IPS DF 4.7 (cell line): ENCODE measurements around the gene OR2D3.
"Not testable (repeated sequence)": the region's sequence is repeated elsewhere in the genome, so short reads cannot be mapped to it uniquely, and the experiment has no call there.

Experiments used
- DNase-seq: peaks from one replicate; pipeline ENCODE4 v3.0.0-alpha.2; 2013; ENCODE audit warnings: low spot score; ENCODE audit errors: extremely low read depth

The OR2D3 gene

DNA sequence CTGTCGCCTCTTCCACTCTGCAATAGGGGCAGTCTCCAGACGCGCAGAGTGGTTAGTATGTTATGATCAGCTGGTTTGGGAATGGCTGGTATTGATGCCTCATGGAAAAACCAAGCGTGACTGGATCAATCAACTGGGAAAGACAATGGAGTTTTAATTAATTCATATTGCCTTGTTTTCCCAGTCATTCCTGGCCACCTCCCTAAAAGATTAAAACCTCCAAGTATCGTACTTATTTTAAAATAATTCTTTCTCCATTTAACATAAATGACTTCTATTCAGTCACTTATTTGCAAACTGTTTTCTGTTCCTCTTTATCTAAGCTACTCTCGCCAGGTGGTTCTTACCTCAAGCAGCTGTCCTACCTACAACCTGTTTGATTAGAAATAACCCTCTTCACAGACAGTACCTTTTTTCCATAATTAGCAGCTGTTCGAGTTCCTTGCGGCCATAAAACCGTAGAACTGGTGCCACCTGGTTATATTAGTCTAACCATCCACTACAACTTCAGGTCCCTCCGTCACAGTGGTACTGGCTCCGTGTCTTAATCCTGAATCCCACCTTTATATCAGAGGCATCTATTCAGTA lies 6.3 kb downstream of the OR2D3 start:
- no peak for DNase-seq

DNA sequence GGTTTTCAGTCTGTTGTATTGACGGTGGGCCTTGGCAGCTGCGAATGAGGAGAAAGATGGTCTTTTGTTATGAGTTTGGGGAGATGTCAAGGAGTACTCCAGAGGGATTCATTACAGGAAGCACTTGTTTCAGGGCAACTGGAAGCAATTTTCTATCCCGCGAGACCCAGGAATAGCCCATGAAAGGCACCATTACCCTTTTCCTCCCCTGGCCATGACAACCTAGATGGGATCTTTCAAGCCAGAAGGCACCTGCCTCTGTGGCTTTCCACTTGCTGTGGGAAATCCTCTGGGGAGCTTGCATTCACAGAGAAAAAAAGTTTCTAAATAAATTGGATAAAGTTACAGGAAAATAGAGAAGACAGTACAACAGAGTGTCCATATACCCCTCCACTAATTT lies 8.1 kb downstream of the OR2D3 start:
- DNase-seq = no peak

DNA sequence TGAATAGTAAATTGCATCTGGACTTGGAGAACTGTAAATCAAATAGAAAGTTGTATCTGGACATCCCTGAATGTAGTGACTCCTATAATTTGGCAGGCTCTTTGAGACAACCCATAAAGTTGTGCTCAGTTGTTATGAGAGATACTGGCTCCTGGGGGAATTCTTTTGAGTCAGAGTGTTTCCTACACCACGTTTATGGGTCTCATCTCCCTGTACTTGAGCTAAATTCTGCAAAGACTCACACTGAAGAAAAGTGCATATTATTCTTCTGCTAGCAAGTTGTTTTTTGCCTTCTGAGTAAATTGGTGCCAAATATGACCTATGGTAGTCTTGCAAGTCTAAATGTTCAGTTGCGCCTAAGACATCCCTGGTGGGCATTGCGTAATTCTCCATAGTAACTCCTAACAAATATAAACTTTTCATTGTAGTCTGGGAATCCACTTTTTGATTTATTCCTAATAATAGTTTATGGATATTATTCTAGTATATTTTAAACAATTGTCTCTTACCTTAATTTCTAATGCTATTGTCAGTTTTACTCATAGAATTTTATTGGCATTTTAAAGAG lies 10.4 kb downstream of the OR2D3 start:
- DNase-seq = no peak

DNA sequence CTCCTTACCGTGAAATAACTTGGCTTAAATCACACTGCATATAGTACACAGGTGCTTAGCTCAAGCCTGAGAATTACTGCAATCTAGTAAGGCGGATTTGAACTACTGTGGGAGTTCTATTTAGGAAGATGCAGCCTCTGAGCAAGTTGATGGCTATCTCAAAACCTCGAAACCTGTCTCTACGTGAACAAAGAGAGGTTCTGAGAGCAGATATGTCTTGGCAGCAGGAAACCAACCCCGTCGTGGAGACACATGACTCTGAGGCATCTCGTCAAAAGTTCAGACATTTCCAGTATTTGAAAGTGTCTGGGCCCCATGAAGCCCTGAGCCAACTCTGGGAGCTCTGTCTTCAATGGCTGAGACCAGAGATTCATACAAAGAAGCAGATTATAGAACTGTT lies 11.3 kb downstream of the OR2D3 start:
- DNase-seq = no peak

DNA sequence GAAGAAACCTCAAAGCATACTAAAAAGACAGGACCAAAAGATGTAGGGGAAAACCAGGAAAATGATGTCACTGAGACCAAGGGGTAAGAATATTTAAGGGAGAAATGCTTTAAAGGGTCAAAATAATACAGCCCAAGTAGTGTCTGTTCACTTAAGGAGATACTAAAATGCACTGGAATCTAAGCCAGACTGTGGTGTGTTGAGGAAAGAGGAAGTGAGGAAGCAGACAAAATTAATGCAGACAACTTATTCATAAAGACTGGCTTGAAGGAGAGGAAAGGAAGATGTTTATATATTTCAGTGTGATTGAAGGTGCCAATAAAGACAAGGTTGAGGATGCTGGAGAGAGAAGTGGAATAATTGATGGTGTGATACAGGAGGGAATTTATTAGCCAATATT lies 21.2 kb downstream of the OR2D3 start:
- no peak for DNase-seq

DNA sequence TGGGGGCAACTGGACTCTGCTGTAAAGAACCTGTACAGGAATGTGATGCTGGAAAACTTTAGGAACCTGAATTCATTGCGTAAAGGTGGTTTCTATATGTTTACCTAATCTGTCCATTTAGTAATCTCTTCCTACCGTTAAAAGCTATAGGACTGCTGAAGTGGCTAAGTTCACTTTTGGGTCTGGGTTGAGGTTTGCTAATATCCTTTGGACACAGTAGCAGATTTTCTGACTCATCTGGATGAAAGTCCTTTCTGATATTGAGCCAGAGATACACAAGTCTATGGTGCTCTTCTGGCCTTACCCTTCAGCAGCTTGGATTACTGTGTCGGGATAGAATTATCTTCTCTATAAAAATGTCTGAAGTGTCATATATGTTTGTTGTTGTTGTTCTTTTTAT lies 22.3 kb downstream of the OR2D3 start:
- DNase-seq = no peak

DNA sequence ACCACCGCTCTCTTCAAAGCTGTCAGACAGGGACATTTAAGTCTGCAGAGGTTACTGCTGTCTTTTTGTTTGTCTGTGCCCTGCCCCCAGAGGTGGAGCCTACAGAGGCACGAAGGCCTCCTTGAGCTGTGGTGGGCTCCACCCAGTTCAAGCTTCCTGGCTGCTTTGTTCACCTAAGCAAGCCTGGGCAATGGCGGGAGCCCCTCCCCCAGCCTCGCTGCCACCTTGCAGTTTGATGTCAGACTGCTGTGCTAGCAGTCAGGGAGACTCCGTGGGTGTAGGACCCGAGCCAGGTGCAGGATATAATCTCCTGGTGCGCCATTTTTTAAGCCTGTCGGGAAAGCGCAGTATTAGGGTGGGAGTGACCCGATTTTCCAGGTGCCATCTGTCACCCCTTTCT lies 33.4 kb downstream of the OR2D3 start:
- DNase-seq = not testable (repeated sequence)

DNA sequence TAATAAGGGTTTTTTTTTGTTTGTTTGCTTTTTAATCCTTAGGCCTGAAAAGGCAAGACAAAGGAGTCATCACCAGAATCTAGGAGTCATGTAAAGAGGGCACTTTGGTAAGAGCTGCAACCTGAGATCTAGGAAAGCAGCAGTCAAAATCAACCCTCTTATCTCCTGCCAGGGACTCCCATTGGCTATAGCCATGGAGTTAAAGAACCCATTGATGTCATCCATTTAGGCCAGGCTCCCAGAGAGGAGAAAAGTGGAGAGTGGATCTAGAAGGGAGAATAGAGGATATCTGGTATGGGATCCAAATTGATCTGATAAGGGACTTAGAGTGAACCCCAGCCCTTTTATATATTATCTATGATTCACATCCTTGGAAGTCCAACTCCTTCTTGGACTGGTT lies 41.3 kb downstream of the OR2D3 start:
- no peak for DNase-seq

DNA sequence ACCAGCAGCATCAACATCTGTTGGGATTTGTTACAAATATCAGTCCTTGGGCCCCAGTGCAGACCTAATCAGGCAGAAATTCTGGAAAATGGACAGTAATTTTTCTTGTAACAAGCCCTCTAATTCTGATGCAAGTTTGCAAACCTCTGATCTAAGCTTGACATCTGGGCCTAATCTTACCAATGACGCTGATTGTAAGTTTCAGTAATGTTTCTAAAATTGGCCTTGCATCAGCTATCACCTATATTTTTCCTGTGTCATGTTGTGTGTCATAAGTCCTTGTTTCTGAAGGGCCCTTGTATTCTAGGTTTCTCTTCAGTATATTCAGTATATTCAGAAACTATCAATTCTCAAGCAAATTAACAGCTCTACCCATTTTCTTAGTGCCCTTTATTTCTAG lies 41.9 kb downstream of the OR2D3 start:
- DNase-seq = no peak

DNA sequence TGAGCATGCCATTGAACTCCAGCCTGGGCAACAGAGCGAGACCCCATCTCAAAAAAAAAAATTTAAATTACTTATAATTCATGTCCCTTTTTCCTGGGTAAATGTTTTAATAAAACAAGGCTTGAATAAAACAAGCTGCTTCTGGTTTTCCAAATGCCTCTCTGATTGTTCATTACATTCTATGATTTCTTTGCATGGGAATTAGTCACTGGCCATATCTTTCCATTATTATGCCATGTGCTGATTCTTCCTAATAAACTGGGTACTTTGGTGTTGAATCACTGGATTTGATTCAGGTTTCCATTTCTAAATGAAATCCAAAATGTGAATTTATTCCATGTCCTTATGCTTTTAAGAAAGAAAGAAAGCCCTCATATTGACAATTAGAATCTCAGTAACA lies 48.0 kb downstream of the OR2D3 start:
- no peak for DNase-seq

DNA sequence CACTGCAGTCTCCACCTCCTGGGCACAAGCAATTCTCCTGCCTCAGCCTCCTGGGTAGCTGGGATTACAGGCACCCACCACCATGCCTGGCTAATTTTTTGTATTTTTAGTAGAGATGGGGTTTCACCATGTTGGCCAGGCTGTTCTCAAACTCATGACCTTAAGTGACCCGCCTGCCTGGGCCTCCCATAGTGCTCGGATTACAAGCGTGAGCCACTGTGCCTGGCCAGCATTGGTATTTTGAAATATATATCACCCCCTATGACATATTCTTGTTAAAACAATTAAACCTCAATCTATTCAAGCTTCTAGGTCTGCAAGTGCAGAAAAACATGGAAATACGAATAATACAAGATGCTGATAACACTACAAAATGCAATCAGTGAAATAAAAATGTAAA lies 49.1 kb downstream of the OR2D3 start:
- not testable (repeated sequence) for DNase-seq
